K562 (cell line): Measurements from ENCODE around the gene PPP3CA.

Experiments used
- BRCA1 ChIP-seq, 2 experiments: fragments of 450-650 bp in 1 of 2; sonication (generic) in 1 of 2; formaldehyde crosslinking in 1 of 2; IDR thresholded peaks; 2 replicates each; pipeline versions ENCODE4 v1.5.0 to v1.6.1; 2017 to 2020; ENCODE audit warnings: mild to moderate bottlenecking in 1 of 2, missing genetic modification reagents in 1 of 2
- FOS ChIP-seq: IDR thresholded peaks from 3 replicates; pipeline ENCODE4 v1.6.1; 2011; ENCODE audit not compliant: insufficient read length; ENCODE audit errors: extremely low read depth
- FOXK1 ChIP-seq: sonication (generic); formaldehyde crosslinking; IDR thresholded peaks from 2 replicates; pipeline ENCODE4 v1.8.0; 2022; ENCODE audit warnings: missing genetic modification reagents, mild to moderate bottlenecking, borderline replicate concordance
- IRF2 ChIP-seq: sonication (generic); formaldehyde crosslinking; IDR thresholded peaks from 2 replicates; pipeline ENCODE4 v1.8.1; 2022; ENCODE audit warnings: mild to moderate bottlenecking, missing genetic modification reagents
- KLF13 ChIP-seq: fragments of 450-650 bp; IDR thresholded peaks from 2 replicates; pipeline ENCODE4 v1.6.1; 2016; ENCODE audit warnings: missing genetic modification characterization, low read depth, mild to moderate bottlenecking, missing compliant biosample characterization, moderate library complexity, borderline replicate concordance
- ZFX ChIP-seq: sonication (generic); formaldehyde crosslinking; IDR thresholded peaks from 2 replicates; pipeline ENCODE4 v1.8.0; 2022; ENCODE audit warnings: mild to moderate bottlenecking, missing genetic modification reagents, moderate library complexity
- ZNF311 ChIP-seq: fragments of 250-450 bp; sonication (Bioruptor Pico); IDR thresholded peaks from 2 replicates; pipeline ENCODE4 v1.4.0; 2020; ENCODE audit warnings: mild to moderate bottlenecking, moderate library complexity
- TF ChIP-seq, protein P1 (sequence below): sonication (generic); formaldehyde crosslinking; IDR thresholded peaks from 2 replicates; pipeline ENCODE4 v1.9.0; 2022; ENCODE audit warnings: mild to moderate bottlenecking, missing genetic modification reagents
- TF ChIP-seq, protein P2 (sequence below), 3 experiments: IDR thresholded peaks in 2 of 3; conservative IDR thresholded peaks in 1 of 3; 2 replicates each; pipeline ENCODE4 v1.5.1; 2011 to 2012; ENCODE audit warnings: low read length in 3 of 3, mild to moderate bottlenecking in 3 of 3, control low read depth in 2 of 3, improper control_type of control experiment in 1 of 3, inconsistent platforms in 1 of 3, low read depth in 1 of 3, mixed read lengths in 1 of 3, moderate library complexity in 1 of 3; ENCODE audit not compliant: insufficient read depth in 2 of 3
- TF ChIP-seq, protein P3 (sequence below): IDR thresholded peaks from 3 replicates; pipeline ENCODE4 v1.6.1; 2011; ENCODE audit warnings: borderline replicate concordance, mild to moderate bottlenecking, moderate library complexity; ENCODE audit not compliant: insufficient read length; ENCODE audit errors: extremely low read depth

GRCh38 chr4:101277671-101278070, 69.7 kb downstream of the PPP3CA start:
- TF ChIP-seq, protein P1, sequence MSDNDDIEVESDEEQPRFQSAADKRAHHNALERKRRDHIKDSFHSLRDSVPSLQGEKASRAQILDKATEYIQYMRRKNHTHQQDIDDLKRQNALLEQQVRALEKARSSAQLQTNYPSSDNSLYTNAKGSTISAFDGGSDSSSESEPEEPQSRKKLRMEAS (CRISPR knock-in tag), result no peak
- TF ChIP-seq FOXK1 (no peak), ZNF311 (CRISPR knock-in tag) (no peak), BRCA1 (IDR thresholded peaks at IDR 0.05) (no peak), BRCA1 (CRISPR knock-in tag; IDR thresholded peaks at IDR 0.05) (no peak), IRF2 (CRISPR knock-in tag) (no peak), FOS (no peak), ZFX (CRISPR knock-in tag) (no peak), KLF13 (no peak)
- TF ChIP-seq, protein P2, sequence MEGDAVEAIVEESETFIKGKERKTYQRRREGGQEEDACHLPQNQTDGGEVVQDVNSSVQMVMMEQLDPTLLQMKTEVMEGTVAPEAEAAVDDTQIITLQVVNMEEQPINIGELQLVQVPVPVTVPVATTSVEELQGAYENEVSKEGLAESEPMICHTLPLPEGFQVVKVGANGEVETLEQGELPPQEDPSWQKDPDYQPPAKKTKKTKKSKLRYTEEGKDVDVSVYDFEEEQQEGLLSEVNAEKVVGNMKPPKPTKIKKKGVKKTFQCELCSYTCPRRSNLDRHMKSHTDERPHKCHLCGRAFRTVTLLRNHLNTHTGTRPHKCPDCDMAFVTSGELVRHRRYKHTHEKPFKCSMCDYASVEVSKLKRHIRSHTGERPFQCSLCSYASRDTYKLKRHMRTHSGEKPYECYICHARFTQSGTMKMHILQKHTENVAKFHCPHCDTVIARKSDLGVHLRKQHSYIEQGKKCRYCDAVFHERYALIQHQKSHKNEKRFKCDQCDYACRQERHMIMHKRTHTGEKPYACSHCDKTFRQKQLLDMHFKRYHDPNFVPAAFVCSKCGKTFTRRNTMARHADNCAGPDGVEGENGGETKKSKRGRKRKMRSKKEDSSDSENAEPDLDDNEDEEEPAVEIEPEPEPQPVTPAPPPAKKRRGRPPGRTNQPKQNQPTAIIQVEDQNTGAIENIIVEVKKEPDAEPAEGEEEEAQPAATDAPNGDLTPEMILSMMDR (IDR thresholded peaks at IDR 0.05 in 2 of 3, conservative IDR thresholded peaks at IDR 0.05 in 1 of 3; ENCODE audit: insufficient read depth in 2 of 3, low read depth in 1 of 3, low read length in 3 of 3), result no peak
- TF ChIP-seq, protein P3, sequence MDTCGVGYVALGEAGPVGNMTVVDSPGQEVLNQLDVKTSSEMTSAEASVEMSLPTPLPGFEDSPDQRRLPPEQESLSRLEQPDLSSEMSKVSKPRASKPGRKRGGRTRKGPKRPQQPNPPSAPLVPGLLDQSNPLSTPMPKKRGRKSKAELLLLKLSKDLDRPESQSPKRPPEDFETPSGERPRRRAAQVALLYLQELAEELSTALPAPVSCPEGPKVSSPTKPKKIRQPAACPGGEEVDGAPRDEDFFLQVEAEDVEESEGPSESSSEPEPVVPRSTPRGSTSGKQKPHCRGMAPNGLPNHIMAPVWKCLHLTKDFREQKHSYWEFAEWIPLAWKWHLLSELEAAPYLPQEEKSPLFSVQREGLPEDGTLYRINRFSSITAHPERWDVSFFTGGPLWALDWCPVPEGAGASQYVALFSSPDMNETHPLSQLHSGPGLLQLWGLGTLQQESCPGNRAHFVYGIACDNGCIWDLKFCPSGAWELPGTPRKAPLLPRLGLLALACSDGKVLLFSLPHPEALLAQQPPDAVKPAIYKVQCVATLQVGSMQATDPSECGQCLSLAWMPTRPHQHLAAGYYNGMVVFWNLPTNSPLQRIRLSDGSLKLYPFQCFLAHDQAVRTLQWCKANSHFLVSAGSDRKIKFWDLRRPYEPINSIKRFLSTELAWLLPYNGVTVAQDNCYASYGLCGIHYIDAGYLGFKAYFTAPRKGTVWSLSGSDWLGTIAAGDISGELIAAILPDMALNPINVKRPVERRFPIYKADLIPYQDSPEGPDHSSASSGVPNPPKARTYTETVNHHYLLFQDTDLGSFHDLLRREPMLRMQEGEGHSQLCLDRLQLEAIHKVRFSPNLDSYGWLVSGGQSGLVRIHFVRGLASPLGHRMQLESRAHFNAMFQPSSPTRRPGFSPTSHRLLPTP, result no peak
